Breast epithelium (tissue), 4 donors: ENCODE measurements around the gene TMEM132D. TPM values are rescaled to one million over a fixed set of nuclear protein-coding genes. Genes with fewer than 3 reads are reported as not detected.

Source experiments
- DNase-seq, 2 donors: peaks; one replicate each; pipeline ENCODE4 v3.0.0-alpha.2; 2019; ENCODE audit warnings: low spot score in 2 of 2
- H3K27ac ChIP-seq, 2 donors: fragments of 200-600 bp; sonication (generic) in 1 of 2; one replicate each; pipeline ENCODE4 v1.5.1; 2016 to 2019; ENCODE audit warnings: mild to moderate bottlenecking in 1 of 2
- H3K27me3 ChIP-seq, 2 donors: fragments of 200-600 bp; sonication (generic) in 1 of 2; one replicate each; pipeline versions ENCODE4 v1.5.1 to v1.6.0; 2017 to 2019; ENCODE audit warnings: control low read depth in 1 of 2, mild to moderate bottlenecking in 1 of 2
- H3K36me3 ChIP-seq: fragments of 200-600 bp; one replicate; pipeline ENCODE4 v1.5.1; 2019
- H3K4me1 ChIP-seq, 2 donors: fragments of 200-600 bp; sonication (generic); one replicate each; pipeline ENCODE4 v1.5.1; 2016 to 2019; ENCODE audit warnings: control low read depth in 1 of 2
- H3K4me3 ChIP-seq, 3 donors: fragments of 200-600 bp; sonication (generic); 1 replicate in 2 of 3; 2 replicates in 1 of 3; pipeline ENCODE4 v1.5.1; 2016 to 2019; ENCODE audit warnings: mild to moderate bottlenecking in 3 of 3, moderate library complexity in 2 of 3
- H3K9me3 ChIP-seq, 2 donors: fragments of 200-600 bp; sonication (generic) in 1 of 2; one replicate each; pipeline ENCODE4 v1.5.1; 2016 to 2019; ENCODE audit warnings: control low read depth in 1 of 2
- CTCF ChIP-seq, 3 donors: fragments of 450-650 bp; IDR thresholded peaks; one replicate each; pipeline ENCODE4 v1.5.1; 2016 to 2017; ENCODE audit warnings: antibody characterized with exemption in 3 of 3, mild to moderate bottlenecking in 3 of 3, moderate library complexity in 3 of 3
- POLR2A ChIP-seq: fragments of 450-650 bp; IDR thresholded peaks from one replicate; pipeline ENCODE4 v1.6.1; 2016; ENCODE audit warnings: antibody characterized with exemption, mild to moderate bottlenecking, moderate library complexity
- POLR2AphosphoS5 ChIP-seq, 3 donors: sonication (generic); formaldehyde crosslinking; IDR thresholded peaks; one replicate each; pipeline ENCODE4 v1.6.1; 2017; ENCODE audit warnings: antibody characterized with exemption in 3 of 3
- intact Hi-C: fragments of 100-400 bp; cut with DNase I; formaldehyde crosslinking; loops from one replicate; pipeline ENCODE4 v1.15.1; 2023; ENCODE audit warnings: low total_unique reads
- total RNA-seq, 3 donors: library from RNA; depleted of rRNA; stranded (reverse); fragments of >200 nt; gene quantifications; one replicate each; pipeline ENCODE4 v1.1.0, GENCODE V29; 2016

Gene TMEM132D
- total RNA-seq, 3 donors from 2014 or later: not detected

- no peaks in the 10 kb centered on the region for H3K27me3 ChIP-seq
- intact Hi-C loops: no loop called here
- H3K4me3 ChIP-seq: no peak overlapping the region
- H3K27ac ChIP-seq: no peak overlapping the region
- H3K4me1 ChIP-seq: no peaks in the 10 kb centered on the region
- no peak for DNase-seq
- no peaks in the 10 kb centered on the region for H3K36me3 ChIP-seq
- TF ChIP-seq POLR2AphosphoS5 (IDR thresholded peaks at IDR 0.05) (no peak), POLR2A (no peak), CTCF (IDR thresholded peaks at IDR 0.05) (no peak)
- no peaks in the 10 kb centered on the region for H3K9me3 ChIP-seq
Measured at GRCh38 chr12:129564768-129565167, 339.1 kb downstream of the TMEM132D start.

- Histone ChIP-seq H3K4me3 (no peak overlapping the region), H3K4me1 (no peaks in the 10 kb centered on the region), H3K9me3 (peaks cover 0 to under 1% of the 10 kb centered on the region in 2 donors), H3K36me3 (no peaks in the 10 kb centered on the region), H3K27ac (no peak overlapping the region), H3K27me3 (no peaks in the 10 kb centered on the region)
- no peak for DNase-seq
- intact Hi-C loops: no loop called here
- no peak for TF ChIP-seq POLR2A
- no peak for TF ChIP-seq POLR2AphosphoS5 (IDR thresholded peaks at IDR 0.05)
- no peak for TF ChIP-seq CTCF (IDR thresholded peaks at IDR 0.05)
Measured at GRCh38 chr12:129563266-129563665, 340.6 kb downstream of the TMEM132D start.

- no peaks in the 10 kb centered on the region for H3K27me3 ChIP-seq
- H3K4me3 ChIP-seq: no peak overlapping the region
- intact Hi-C loops: no loop called here
- TF ChIP-seq CTCF (IDR thresholded peaks at IDR 0.05): no peak
- no peak for TF ChIP-seq POLR2A
- TF ChIP-seq POLR2AphosphoS5 (IDR thresholded peaks at IDR 0.05): no peak
- DNase-seq: no peak
- H3K27ac ChIP-seq: no peak overlapping the region
- H3K9me3 ChIP-seq: peaks cover 0 to 7% of the 10 kb centered on the region in 2 donors
- no peaks in the 10 kb centered on the region for H3K4me1 ChIP-seq
- no peaks in the 10 kb centered on the region for H3K36me3 ChIP-seq
Measured at GRCh38 chr12:129561304-129561703, 342.5 kb downstream of the TMEM132D start.

GRCh38 chr12:129559776-129560175 is 344.0 kb downstream of the TMEM132D start:
- TF ChIP-seq POLR2A (no peak), CTCF (IDR thresholded peaks at IDR 0.05) (no peak), POLR2AphosphoS5 (IDR thresholded peaks at IDR 0.05) (no peak)
- Histone ChIP-seq H3K9me3 (peaks cover 0 to 7% of the 10 kb centered on the region in 2 donors), H3K36me3 (no peaks in the 10 kb centered on the region), H3K4me1 (no peaks in the 10 kb centered on the region), H3K27ac (no peak overlapping the region), H3K4me3 (no peak overlapping the region), H3K27me3 (no peaks in the 10 kb centered on the region)
- intact Hi-C loops: no loop called here
- no peak for DNase-seq

GRCh38 chr12:129558036-129558435 is 345.8 kb downstream of the TMEM132D start:
- DNase-seq: no peak

More at GRCh38 chr12:129558036-129558435, 345.8 kb downstream of the TMEM132D start:
- H3K27ac ChIP-seq: no peak overlapping the region
- H3K4me3 ChIP-seq: no peak overlapping the region
- TF ChIP-seq POLR2AphosphoS5 (IDR thresholded peaks at IDR 0.05) (no peak), CTCF (IDR thresholded peaks at IDR 0.05) (no peak), POLR2A (no peak)
- intact Hi-C loops: no loop called here
- no peaks in the 10 kb centered on the region for H3K27me3 ChIP-seq
- no peaks in the 10 kb centered on the region for H3K4me1 ChIP-seq
- H3K9me3 ChIP-seq: peaks cover 0 to 9% of the 10 kb centered on the region in 2 donors
- H3K36me3 ChIP-seq: no peaks in the 10 kb centered on the region
